IMR-90 (cell line): ENCODE results near the gene DDT. TPM values are rescaled to one million over a fixed set of nuclear protein-coding genes. Genes with fewer than 3 reads are reported as not detected.
A peak's percentile ranks its signal among the peaks of the same experiment; 100 is the strongest.

Experiments
- ATAC-seq: fragments of 200-7000 bp; cut with Tn5 transposase; 2 replicates; pipeline ENCODE4 v1.9.1; 2020; ENCODE audit warnings: low read depth, mild to moderate bottlenecking, moderate library complexity
- BruUV-seq: library from RNA; stranded (reverse); fragments of 400-500 nt; replicated peaks from 2 replicates; lab custom pipeline; 2021; lab: Mats Ljungman, UMichigan
- CTCF ChIA-PET: fragments of 300-600 bp; formaldehyde crosslinking; extraction: SDS; loops from one replicate; lab custom pipeline; 2021; ENCODE audit warnings: antibody characterized with exemption; lab: Yijun Ruan, JAX
- POLR2A ChIA-PET: fragments of 300-600 bp; sonication (Branson Sonifier 250); formaldehyde crosslinking; loops from one replicate; lab custom pipeline; 2022; ENCODE audit warnings: antibody characterized with exemption; ENCODE audit not compliant: unreplicated experiment; lab: Charles Lee
- DNase-seq: peaks from one replicate; pipeline ENCODE4 v3.0.0; 2013
- H2AFZ ChIP-seq: replicated peaks from 2 replicates; pipeline ENCODE3; 2013; ENCODE audit warnings: low read length, mild to moderate bottlenecking; ENCODE audit not compliant: poor library complexity
- H2AK5ac ChIP-seq: 2 replicates; pipeline ENCODE4 v1.6.1; 2013; ENCODE audit warnings: low read depth, low read length, inconsistent platforms
- H2AK9ac ChIP-seq: replicated peaks from 2 replicates; pipeline ENCODE3; 2013; ENCODE audit warnings: mild to moderate bottlenecking, low read depth, low read length, moderate library complexity; ENCODE audit not compliant: poor library complexity
- H2BK120ac ChIP-seq: 2 replicates; pipeline ENCODE4 v1.6.1; 2013; ENCODE audit warnings: low read depth, low read length, inconsistent platforms
- H2BK15ac ChIP-seq: 3 replicates; pipeline ENCODE4 v1.6.1; 2013; ENCODE audit warnings: low read depth, low read length, inconsistent platforms
- H2BK20ac ChIP-seq: 2 replicates; pipeline ENCODE4 v1.6.1; 2013; ENCODE audit warnings: low read depth, mild to moderate bottlenecking, inconsistent platforms, low read length, moderate library complexity
- H2BK5ac ChIP-seq: 2 replicates; pipeline ENCODE4 v1.6.1; 2013; ENCODE audit warnings: mild to moderate bottlenecking, low read depth, low read length, inconsistent platforms; ENCODE audit not compliant: poor library complexity, severe bottlenecking
- H3K14ac ChIP-seq: replicated peaks from 2 replicates; pipeline ENCODE4 v1.6.1; 2013; ENCODE audit warnings: low read depth, low read length, inconsistent platforms
- H3K18ac ChIP-seq: 2 replicates; pipeline ENCODE4 v1.6.1; 2013; ENCODE audit warnings: low read depth, low read length, control low read depth
- H3K23ac ChIP-seq: 2 replicates; pipeline ENCODE4 v1.6.1; 2013; ENCODE audit warnings: low read depth, low read length, inconsistent platforms
- H3K27ac ChIP-seq: 2 replicates; pipeline ENCODE4 v1.5.1; 2013; ENCODE audit warnings: mild to moderate bottlenecking, control low read depth, low read length; ENCODE audit not compliant: insufficient read depth
- H3K27me3 ChIP-seq: 2 replicates; pipeline ENCODE4 v1.6.1; 2013; ENCODE audit warnings: low read length; ENCODE audit not compliant: control insufficient read depth, insufficient read depth
- H3K36me3 ChIP-seq: 2 replicates; pipeline ENCODE4 v1.6.1; 2013; ENCODE audit warnings: low read length, mixed read lengths; ENCODE audit not compliant: control insufficient read depth, insufficient read depth
- H3K4ac ChIP-seq: 2 replicates; pipeline ENCODE4 v1.6.1; 2013; ENCODE audit warnings: low read depth, low read length, inconsistent platforms
- H3K4me1 ChIP-seq: 2 replicates; pipeline ENCODE4 v1.6.1; 2013; ENCODE audit warnings: low read length, mixed read lengths; ENCODE audit not compliant: control insufficient read depth, insufficient read depth
- H3K4me2 ChIP-seq: 2 replicates; pipeline ENCODE4 v1.6.1; 2013; ENCODE audit warnings: low read depth, mild to moderate bottlenecking, control low read depth, low read length, moderate library complexity
- H3K4me3 ChIP-seq: 2 replicates; pipeline ENCODE4 v1.5.1; 2013; ENCODE audit warnings: low read depth, mild to moderate bottlenecking, control low read depth, low read length, moderate library complexity; ENCODE audit not compliant: insufficient read depth
- H3K56ac ChIP-seq: 2 replicates; pipeline ENCODE4 v1.6.1; 2013; ENCODE audit warnings: low read length, inconsistent platforms; ENCODE audit not compliant: insufficient read depth; ENCODE audit errors: extremely low read depth
- H3K79me1 ChIP-seq, 2 experiments: 2 replicates each; pipeline ENCODE4 v1.6.1; 2013; ENCODE audit warnings: low read length in 2 of 2, inconsistent platforms in 1 of 2, low read depth in 1 of 2
- H3K9ac ChIP-seq: 2 replicates; pipeline ENCODE4 v1.6.1; 2013; ENCODE audit warnings: low read depth, low read length, control low read depth
- H3K9me1 ChIP-seq: 2 replicates; pipeline ENCODE4 v1.6.1; 2013; ENCODE audit warnings: low read length, inconsistent platforms; ENCODE audit not compliant: insufficient read depth
- H3K9me3 ChIP-seq: 2 replicates; pipeline ENCODE4 v1.6.1; 2013; ENCODE audit warnings: low read length; ENCODE audit not compliant: control insufficient read depth, insufficient read depth
- H4K20me1 ChIP-seq: 2 replicates; pipeline ENCODE4 v1.6.1; 2013; ENCODE audit warnings: low read length, inconsistent platforms; ENCODE audit not compliant: insufficient read depth
- H4K5ac ChIP-seq: 2 replicates; pipeline ENCODE4 v1.6.1; 2013; ENCODE audit warnings: mild to moderate bottlenecking, low read depth, low read length, control low read depth
- H4K8ac ChIP-seq, 2 experiments: 2 replicates each; pipeline ENCODE4 v1.6.1; 2013; ENCODE audit warnings: low read depth in 2 of 2, low read length in 2 of 2, control low read depth in 1 of 2, inconsistent platforms in 1 of 2
- H4K91ac ChIP-seq: 2 replicates; pipeline ENCODE4 v1.6.1; 2013; ENCODE audit warnings: low read depth, low read length, inconsistent platforms; ENCODE audit not compliant: insufficient read depth
- CEBPB ChIP-seq: IDR thresholded peaks from 2 replicates; pipeline ENCODE4 v1.6.1; 2012; ENCODE audit warnings: low read depth, low read length, improper control_type of control experiment
- CHD1 ChIP-seq: IDR thresholded peaks from 2 replicates; pipeline ENCODE4 v1.6.1; 2012; ENCODE audit warnings: low read depth, low read length, improper control_type of control experiment
- FOS ChIP-seq: fragments of 150-350 bp; IDR thresholded peaks from 2 replicates; pipeline ENCODE4 v1.6.1; 2016; ENCODE audit warnings: low read depth, low read length
- MAFK ChIP-seq: IDR thresholded peaks from 2 replicates; pipeline ENCODE4 v1.6.1; 2012; ENCODE audit warnings: low read depth, low read length, improper control_type of control experiment
- MXI1 ChIP-seq: IDR thresholded peaks from 2 replicates; pipeline ENCODE4 v1.6.1; 2012; ENCODE audit warnings: low read depth, mild to moderate bottlenecking, low read length, moderate library complexity, borderline replicate concordance
- NFE2L2 ChIP-seq: fragments of 150-350 bp; IDR thresholded peaks from 2 replicates; pipeline ENCODE4 v1.6.1; 2016; ENCODE audit warnings: low read depth, mild to moderate bottlenecking, low read length
- POLR2A ChIP-seq: IDR thresholded peaks from 2 replicates; pipeline ENCODE4 v1.6.1; 2012; ENCODE audit warnings: mild to moderate bottlenecking, low read depth, low read length
- RFX5 ChIP-seq: IDR thresholded peaks from 2 replicates; pipeline ENCODE4 v1.8.0; 2012; ENCODE audit warnings: low read depth, mild to moderate bottlenecking, low read length, moderate library complexity
- WGBS, 2 experiments: methylation state at CpG; one replicate each; pipeline versions ENCODE4 v1.1.5 to v1.1.7; 2013; ENCODE audit warnings: missing lambda C conversion rate in 2 of 2; ENCODE audit not compliant: insufficient read length in 1 of 2; ENCODE audit errors: extremely low coverage in 2 of 2; 5-methylcytosine and 5-hydroxymethylcytosine counted together
- dilution Hi-C: fragments of 300-500 bp; cut with HindIII; formaldehyde crosslinking; loops from one replicate; pipeline ENCODE4 v1.14.3; 2018; ENCODE audit warnings: low sequenced_read_pairs; ENCODE audit not compliant: unreplicated experiment
- in situ Hi-C: fragments of 300-500 bp; cut with MboI; formaldehyde crosslinking; loops from 3 replicates; pipeline ENCODE4 v1.14.3; 2019; ENCODE audit warnings: low sequenced_read_pairs, inconsistent platforms, mixed read lengths
- intact Hi-C: fragments of 100-400 bp; cut with micrococcal nuclease; formaldehyde crosslinking; loops from 2 replicates; pipeline ENCODE4 v1.10.0; 2022
- polyA plus RNA-seq, 3 experiments: library from polyadenylated mRNA; depleted of rRNA; stranded (reverse); fragments of >200 nt; gene quantifications; 2 replicates each; pipeline ENCODE4 v1.2.3, GENCODE V29; 2012; ENCODE audit warnings: low replicate concordance in 1 of 3
- total RNA-seq: library from RNA; depleted of rRNA; stranded (reverse); fragments of >200 nt; gene quantifications from 2 replicates; pipeline ENCODE4 v1.2.3, GENCODE V29; 2012
- TF ChIP-seq, protein P1 (sequence below): fragments of 150-350 bp; IDR thresholded peaks from 2 replicates; pipeline ENCODE4 v1.6.1; 2016; ENCODE audit warnings: low read depth, mild to moderate bottlenecking, low read length, moderate library complexity, borderline replicate concordance
- TF ChIP-seq, protein P2 (sequence below): conservative IDR thresholded peaks from 2 replicates; pipeline ENCODE4 v1.5.1; 2012; ENCODE audit warnings: mild to moderate bottlenecking, low read depth, low read length, improper control_type of control experiment

Gene DDT
- total and polyA plus RNA-seq, 2 of the 4 experiments (the other 2 are of a cell fraction), result 54.8 to 151 TPM

DNA sequence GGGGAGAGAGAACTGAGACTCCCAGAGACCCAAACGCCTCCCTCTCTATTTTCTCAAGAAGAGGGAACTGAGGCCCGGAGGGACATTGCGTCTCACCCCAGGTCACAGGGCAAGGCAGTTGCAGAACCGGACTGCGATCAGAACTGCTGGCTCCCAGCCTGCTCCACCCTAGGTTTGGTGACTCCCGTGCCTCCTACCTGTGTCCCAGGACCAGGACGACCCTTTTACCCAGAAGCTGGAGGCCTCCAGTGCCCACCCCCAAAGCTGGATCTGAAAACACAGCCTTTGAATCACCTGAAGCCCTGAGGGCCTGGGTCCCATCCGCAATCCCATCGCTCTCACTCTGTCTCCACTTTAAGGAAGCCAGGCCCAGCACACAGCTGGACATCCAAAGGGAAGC is 29.6 kb upstream of the DDT start:
- ChIA-PET CTCF (no interaction called here), POLR2A (no interaction called here)
- no peak overlapping the region for H3K56ac ChIP-seq
- DNase-seq, result no peak
- no peak overlapping the region for H4K8ac ChIP-seq
- H3K9me3 ChIP-seq, result no peaks in the 10 kb centered on the region
- no peak overlapping the region for H3K4me3 ChIP-seq
- H2AFZ ChIP-seq, result no peak overlapping the region
- no peak overlapping the region for H2AK5ac ChIP-seq
- no peak overlapping the region for H3K27ac ChIP-seq
- no peak overlapping the region for H3K4me2 ChIP-seq
- H4K91ac ChIP-seq, result no peak overlapping the region
- H2BK5ac ChIP-seq, result no peak overlapping the region
- no peaks in the 10 kb centered on the region for H3K79me1 ChIP-seq
- H3K27me3 ChIP-seq, result no peaks in the 10 kb centered on the region; the same call in 1 of the 2 replicates
- H3K4ac ChIP-seq, result no peak overlapping the region
- no peak overlapping the region for H2BK15ac ChIP-seq
- no peak overlapping the region for H3K23ac ChIP-seq
- peak overlapping the region; percentile 63 for H2AK9ac ChIP-seq
- H3K14ac ChIP-seq, result no peak overlapping the region
- no peak overlapping the region for H4K5ac ChIP-seq
- H3K9me1 ChIP-seq, result no peaks in the 10 kb centered on the region
- dilution Hi-C loops, result no loop called here
- H3K36me3 ChIP-seq, result no peaks in the 10 kb centered on the region
- no peak overlapping the region for H3K9ac ChIP-seq
- H3K4me1 ChIP-seq, result no peaks in the 10 kb centered on the region
- no peak overlapping the region for H2BK20ac ChIP-seq
- BruUV-seq, result no TSS peak
- no peak for ATAC-seq
- in situ Hi-C loops, result no loop called here
- WGBS, 2 experiments, result 81% methylated on average over 5 of the region's 9 CpGs; no CpG with 5 or more reads in 1 of the 2 experiments
- TF ChIP-seq CEBPB (no peak), MXI1 (no peak), POLR2A (no peak), CHD1 (no peak), NFE2L2 (no peak), FOS (no peak), MAFK (no peak), RFX5 (no peak)
- TF ChIP-seq, protein P1, sequence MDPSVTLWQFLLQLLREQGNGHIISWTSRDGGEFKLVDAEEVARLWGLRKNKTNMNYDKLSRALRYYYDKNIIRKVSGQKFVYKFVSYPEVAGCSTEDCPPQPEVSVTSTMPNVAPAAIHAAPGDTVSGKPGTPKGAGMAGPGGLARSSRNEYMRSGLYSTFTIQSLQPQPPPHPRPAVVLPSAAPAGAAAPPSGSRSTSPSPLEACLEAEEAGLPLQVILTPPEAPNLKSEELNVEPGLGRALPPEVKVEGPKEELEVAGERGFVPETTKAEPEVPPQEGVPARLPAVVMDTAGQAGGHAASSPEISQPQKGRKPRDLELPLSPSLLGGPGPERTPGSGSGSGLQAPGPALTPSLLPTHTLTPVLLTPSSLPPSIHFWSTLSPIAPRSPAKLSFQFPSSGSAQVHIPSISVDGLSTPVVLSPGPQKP, result no peak
- TF ChIP-seq, protein P2, sequence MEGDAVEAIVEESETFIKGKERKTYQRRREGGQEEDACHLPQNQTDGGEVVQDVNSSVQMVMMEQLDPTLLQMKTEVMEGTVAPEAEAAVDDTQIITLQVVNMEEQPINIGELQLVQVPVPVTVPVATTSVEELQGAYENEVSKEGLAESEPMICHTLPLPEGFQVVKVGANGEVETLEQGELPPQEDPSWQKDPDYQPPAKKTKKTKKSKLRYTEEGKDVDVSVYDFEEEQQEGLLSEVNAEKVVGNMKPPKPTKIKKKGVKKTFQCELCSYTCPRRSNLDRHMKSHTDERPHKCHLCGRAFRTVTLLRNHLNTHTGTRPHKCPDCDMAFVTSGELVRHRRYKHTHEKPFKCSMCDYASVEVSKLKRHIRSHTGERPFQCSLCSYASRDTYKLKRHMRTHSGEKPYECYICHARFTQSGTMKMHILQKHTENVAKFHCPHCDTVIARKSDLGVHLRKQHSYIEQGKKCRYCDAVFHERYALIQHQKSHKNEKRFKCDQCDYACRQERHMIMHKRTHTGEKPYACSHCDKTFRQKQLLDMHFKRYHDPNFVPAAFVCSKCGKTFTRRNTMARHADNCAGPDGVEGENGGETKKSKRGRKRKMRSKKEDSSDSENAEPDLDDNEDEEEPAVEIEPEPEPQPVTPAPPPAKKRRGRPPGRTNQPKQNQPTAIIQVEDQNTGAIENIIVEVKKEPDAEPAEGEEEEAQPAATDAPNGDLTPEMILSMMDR, result no peak
- no peak overlapping the region for H3K18ac ChIP-seq
- intact Hi-C loops, result no loop called here
- H4K20me1 ChIP-seq, result no peaks in the 10 kb centered on the region
- H2BK120ac ChIP-seq, result no peak overlapping the region
